GM21423 (cell line): ENCODE measurements around the gene CNIH2.
A peak's percentile ranks its signal among the peaks of the same experiment; 100 is the strongest.
"Not testable (repeated sequence)": the region's sequence is repeated elsewhere in the genome, so short reads cannot be mapped to it uniquely, and the experiment has no call there.

ENCODE experiments used
- ATAC-seq: cut with Tn5 transposase; IDR thresholded peaks from one replicate; pipeline ENCODE4 v1.9.1; 2021; ENCODE audit warnings: mild to moderate bottlenecking, moderate library complexity; ENCODE audit not compliant: unreplicated experiment

CNIH2 gene

GRCh38 chr11:66313321-66314185 lies 35.6 kb downstream of the CNIH2 start:
- ATAC-seq, result no peak

- no peak for ATAC-seq
Observed at GRCh38 chr11:66314186-66314501, 36.2 kb downstream of the CNIH2 start.

- ATAC-seq, result no peak
Observed at GRCh38 chr11:66314561-66315497, 36.9 kb downstream of the CNIH2 start.

GRCh38 chr11:66315498-66315885 lies 37.5 kb downstream of the CNIH2 start:
- ATAC-seq, result no peak

- ATAC-seq, result no peak
Observed at GRCh38 chr11:66315921-66316811, 38.2 kb downstream of the CNIH2 start.

GRCh38 chr11:66316849-66317251 lies 38.9 kb downstream of the CNIH2 start, which contains the start of gene CD248:
CD248 (minus strand) TSS chr11:66317044; CDS start chr11:66317027, 17 bp downstream.
- ATAC-seq, result no peak

- ATAC-seq, result no peak
Observed at GRCh38 chr11:66317322-66317722, 39.3 kb downstream of the CNIH2 start.

GRCh38 chr11:66317723-66318599 lies 40.0 kb downstream of the CNIH2 start:
- peak; percentile 33 for ATAC-seq

GRCh38 chr11:66318600-66318970 lies 40.6 kb downstream of the CNIH2 start:
- no peak for ATAC-seq

- ATAC-seq, result not testable (repeated sequence)
Observed at GRCh38 chr11:66320289-66320688, 42.3 kb downstream of the CNIH2 start.

- not testable (repeated sequence) for ATAC-seq
Observed at GRCh38 chr11:66320748-66321147, 42.8 kb downstream of the CNIH2 start.

- no peak for ATAC-seq
Observed at GRCh38 chr11:66321606-66322005, 43.6 kb downstream of the CNIH2 start.

- ATAC-seq, result no peak
Observed at GRCh38 chr11:66322732-66323427, 44.9 kb downstream of the CNIH2 start.

- no peak for ATAC-seq
Observed at GRCh38 chr11:66323684-66324083, 45.7 kb downstream of the CNIH2 start.

GRCh38 chr11:66324664-66325063 lies 46.7 kb downstream of the CNIH2 start:
- ATAC-seq, result no peak

- no peak for ATAC-seq
Observed at GRCh38 chr11:66325263-66325671, 47.3 kb downstream of the CNIH2 start.

GRCh38 chr11:66326261-66327111 lies 48.5 kb downstream of the CNIH2 start:
- ATAC-seq, result no peak
